Measurements from ENCODE around the gene GNB1L. TPM values are rescaled to one million over a fixed set of nuclear protein-coding genes. Genes with fewer than 3 reads are reported as not detected.

Gene GNB1L
- total RNA-seq, 5 donors from 2014 or later (not counting 1 experiment from before 2014, with no cell fraction given): 4.8 to 13.7 (median 12.9) TPM

DNA sequence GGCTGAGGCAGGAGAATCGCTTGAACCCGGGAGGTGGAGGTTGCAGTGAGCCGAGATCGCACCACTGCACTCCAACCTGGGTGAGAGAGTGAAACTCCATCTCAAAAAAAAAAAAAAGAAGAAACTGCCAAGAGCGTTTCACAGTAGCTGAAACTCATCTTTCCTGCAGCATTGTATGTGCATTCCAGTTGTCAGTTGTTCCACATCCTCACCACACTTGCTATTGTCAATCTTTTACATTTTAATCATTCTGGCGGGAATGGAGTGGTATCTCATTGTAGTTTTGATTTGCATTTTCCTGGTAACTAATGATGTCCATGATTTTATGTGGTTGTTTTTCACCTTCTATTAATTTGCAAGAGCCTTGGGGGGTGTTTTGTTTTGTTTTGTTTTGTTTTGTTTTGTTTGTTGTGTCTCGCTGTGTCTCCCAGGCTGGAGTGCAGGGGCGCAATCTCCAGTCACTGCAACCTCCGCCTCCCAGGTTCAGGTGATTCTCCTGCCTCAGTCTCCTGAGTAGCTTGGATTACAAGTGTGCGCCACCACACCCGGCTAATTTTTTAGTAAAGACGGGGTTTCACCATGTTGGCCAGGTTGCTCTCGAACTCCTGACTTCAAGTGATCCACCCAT, 8.1 kb upstream of the GNB1L start:
- no peak for ATAC-seq (replicated peaks in 1 of 4)
- ChIA-PET POLR2A (no interaction called here), CTCF (no interaction called here)

DNA sequence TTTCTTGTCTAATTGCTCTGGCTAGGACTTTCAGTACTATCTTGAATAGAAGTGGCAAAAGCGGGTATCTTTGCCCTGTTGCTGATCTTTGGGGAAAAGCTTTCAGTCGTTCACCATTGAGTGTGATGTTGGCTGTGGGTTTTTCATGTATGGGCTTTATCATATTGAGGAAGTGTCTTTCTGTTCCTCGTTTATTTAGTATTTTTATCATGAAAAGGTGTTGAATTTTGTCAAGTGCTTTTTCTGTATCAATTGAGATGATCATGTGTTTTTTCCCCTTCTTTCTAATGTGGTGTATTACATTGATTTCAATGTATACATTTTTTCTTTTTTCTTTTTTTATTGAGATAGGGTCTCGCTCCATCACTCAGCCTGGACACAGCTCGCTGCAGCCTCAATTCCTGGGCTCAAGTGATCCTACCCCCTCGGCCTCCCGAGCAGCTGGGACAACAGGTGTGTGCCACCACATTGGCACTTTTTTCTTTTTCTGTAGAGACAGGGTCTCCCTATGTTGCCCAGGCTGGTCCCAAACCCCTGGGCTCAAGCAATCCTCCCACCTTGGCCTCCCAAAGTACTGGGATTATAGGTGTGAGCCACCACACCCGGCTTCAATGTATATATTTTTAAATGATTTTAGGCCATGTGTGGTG, 5.3 kb upstream of the GNB1L start:
- Mint-ChIP-seq H3K36me3 (no peaks in the 10 kb centered on the region), H3K4me1 (peaks cover 25 to 33% (median 29%) of the 10 kb centered on the region in 3 donors), H3K27ac (peak overlapping the region; percentile 69 to 71), H3K4me3 (no peak overlapping the region), H3K9me3 (no peaks in the 10 kb centered on the region), H3K27me3 (no peaks in the 10 kb centered on the region)
- no peaks in the 10 kb centered on the region for H3K36me3 ChIP-seq (ENCODE audit: control insufficient read depth in 2 of 2, extremely low read depth in 1 of 2, insufficient read depth in 1 of 2, low read length in 1 of 2)
- H3K4me1 ChIP-seq (ENCODE audit: control insufficient read depth in 1 of 2, extremely low read depth in 1 of 2, insufficient read depth in 2 of 2, low read length in 2 of 2): peaks cover 4 to 18% of the 10 kb centered on the region in 2 experiments
- POLR2A ChIA-PET: no interaction called here
- H3K27me3 ChIP-seq (replicated peaks in 1 of 2; ENCODE audit: control insufficient read depth in 2 of 2, extremely low read depth in 1 of 2, insufficient read depth in 2 of 2, low read length in 1 of 2): no peaks in the 10 kb centered on the region
- ATAC-seq (replicated peaks in 1 of 4) (no peak), DNase-seq (no peak)
- CTCF ChIA-PET: interaction anchor here in 1 of 2 donors (0.7 kb wide), 1 partner anchor 54 kb away, joined by 4 read pairs; no protein-coding TSS in a partner anchor
- no peaks in the 10 kb centered on the region for H3K9me3 ChIP-seq
- WGBS (ENCODE audit: insufficient coverage): 100% methylated on average over 3 of the region's 8 CpGs
- no peak overlapping the region for H3K4me3 ChIP-seq (ENCODE audit: control insufficient read depth in 1 of 2, extremely low read depth in 1 of 2, low read length in 1 of 2)
- H3K27ac ChIP-seq (ENCODE audit: low read length): no peak overlapping the region

More for the DNA sequence above, 8.1 kb upstream of the GNB1L start:
- Mint-ChIP-seq H3K4me1 (peaks cover 12 to 19% (median 13%) of the 10 kb centered on the region in 3 donors), H3K9me3 (no peaks in the 10 kb centered on the region), H3K27ac (no peak overlapping the region), H3K36me3 (no peaks in the 10 kb centered on the region), H3K27me3 (no peaks in the 10 kb centered on the region), H3K4me3 (no peak overlapping the region)
- H3K4me3 ChIP-seq (ENCODE audit: control insufficient read depth in 1 of 2, extremely low read depth in 1 of 2, low read length in 1 of 2): no peak overlapping the region
- no peaks in the 10 kb centered on the region for H3K36me3 ChIP-seq (ENCODE audit: control insufficient read depth in 2 of 2, extremely low read depth in 1 of 2, insufficient read depth in 1 of 2, low read length in 1 of 2)
- DNase-seq: no peak
- no peaks in the 10 kb centered on the region for H3K9me3 ChIP-seq
- H3K27me3 ChIP-seq (replicated peaks in 1 of 2; ENCODE audit: control insufficient read depth in 2 of 2, extremely low read depth in 1 of 2, insufficient read depth in 2 of 2, low read length in 1 of 2): no peaks in the 10 kb centered on the region
- H3K4me1 ChIP-seq (ENCODE audit: control insufficient read depth in 1 of 2, extremely low read depth in 1 of 2, insufficient read depth in 2 of 2, low read length in 2 of 2): no peaks in the 10 kb centered on the region
- WGBS (ENCODE audit: insufficient coverage): 96% methylated on average over 3 of the region's 13 CpGs
- no peak overlapping the region for H3K27ac ChIP-seq (ENCODE audit: low read length)

DNA sequence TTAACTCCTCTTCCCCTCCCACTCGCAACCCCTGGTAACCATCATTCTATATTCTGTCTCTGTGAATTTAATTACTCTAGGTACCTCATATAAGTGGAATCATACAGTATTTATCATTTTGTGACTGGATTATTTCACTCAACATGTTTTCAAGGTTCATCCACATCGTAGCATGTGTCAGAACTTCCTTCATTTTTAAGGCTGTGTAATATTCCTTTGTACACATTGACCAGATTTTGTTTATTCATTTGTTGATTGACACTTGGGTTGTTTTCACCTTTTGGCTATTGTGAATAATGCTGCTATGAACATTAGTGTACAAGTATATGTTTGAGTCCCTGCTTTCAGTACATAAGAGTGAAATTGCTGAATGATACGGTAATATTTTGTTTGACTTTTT, 2.7 kb upstream of the GNB1L start:
- DNase-seq: no peak
- H3K4me3 ChIP-seq (ENCODE audit: control insufficient read depth in 1 of 2, extremely low read depth in 1 of 2, low read length in 1 of 2): no peak overlapping the region
- peaks cover 0 to 2% of the 10 kb centered on the region in 2 donors for H3K36me3 ChIP-seq (ENCODE audit: control insufficient read depth in 2 of 2, extremely low read depth in 1 of 2, insufficient read depth in 1 of 2, low read length in 1 of 2)
- Mint-ChIP-seq H3K4me1 (peaks cover 42 to 51% (median 44%) of the 10 kb centered on the region in 3 donors), H3K36me3 (no peaks in the 10 kb centered on the region), H3K27ac (peak overlapping the region; percentile 61 to 93), H3K27me3 (no peaks in the 10 kb centered on the region), H3K4me3 (no peak overlapping the region), H3K9me3 (no peaks in the 10 kb centered on the region)
- no peaks in the 10 kb centered on the region for H3K9me3 ChIP-seq
- ATAC-seq (replicated peaks in 1 of 4): no peak
- ChIA-PET POLR2A (no interaction called here), CTCF (no interaction called here)
- H3K27ac ChIP-seq (ENCODE audit: low read length): no peak overlapping the region
- peaks cover 4 to 39% of the 10 kb centered on the region in 2 experiments for H3K4me1 ChIP-seq (ENCODE audit: control insufficient read depth in 1 of 2, extremely low read depth in 1 of 2, insufficient read depth in 2 of 2, low read length in 2 of 2)
- no CpG with 5 or more reads among the region's 3 CpGs for WGBS (ENCODE audit: insufficient coverage)
- H3K27me3 ChIP-seq (replicated peaks in 1 of 2; ENCODE audit: control insufficient read depth in 2 of 2, extremely low read depth in 1 of 2, insufficient read depth in 2 of 2, low read length in 1 of 2): no peaks in the 10 kb centered on the region

- Histone ChIP-seq H3K4me1 (ENCODE audit: control insufficient read depth in 1 of 2, extremely low read depth in 1 of 2, insufficient read depth in 2 of 2, low read length in 2 of 2) (peaks cover 4 to 55% of the 10 kb centered on the region in 2 experiments), H3K27me3 (replicated peaks in 1 of 2; ENCODE audit: control insufficient read depth in 2 of 2, extremely low read depth in 1 of 2, insufficient read depth in 2 of 2, low read length in 1 of 2) (no peaks in the 10 kb centered on the region), H3K9me3 (no peaks in the 10 kb centered on the region), H3K4me3 (ENCODE audit: control insufficient read depth in 1 of 2, extremely low read depth in 1 of 2, low read length in 1 of 2) (peak overlapping the region; percentile 93 to 99), H3K36me3 (ENCODE audit: control insufficient read depth in 2 of 2, extremely low read depth in 1 of 2, insufficient read depth in 1 of 2, low read length in 1 of 2) (peaks cover 6 to 18% of the 10 kb centered on the region in 2 donors), H3K27ac (ENCODE audit: low read length) (peak overlapping the region; percentile 77)
- peaks cover 46 to 61% (median 52%) of the 10 kb centered on the region in 3 donors for H3K4me1 Mint-ChIP-seq
- H3K9me3 Mint-ChIP-seq: no peaks in the 10 kb centered on the region
- DNase-seq (peak in 16 of 35 experiments; percentile 13 to 69 (median 23)), ATAC-seq (replicated peaks in 1 of 4) (peak; percentile 18 to 30 (median 24))
- ChIA-PET POLR2A (no interaction called here), CTCF (interaction anchor here in 1 of 2 donors (1.3 to 1.5 kb wide), 2 partner anchors 11 to 36 kb away, joined by 3 to 9 read pairs; no protein-coding TSS in a partner anchor)
- WGBS (ENCODE audit: insufficient coverage): 3% methylated on average over 14 of the region's 24 CpGs
- H3K27ac Mint-ChIP-seq: peak overlapping the region; percentile 93
- peaks cover 5% of the 10 kb centered on the region for H3K36me3 Mint-ChIP-seq
- H3K27me3 Mint-ChIP-seq: no peaks in the 10 kb centered on the region
- H3K4me3 Mint-ChIP-seq: peak overlapping the region; percentile 90 to 98 (median 91)
Observed at GRCh38 chr22:19855504-19856409, 1.1 kb upstream of the GNB1L start.

- H3K4me3 Mint-ChIP-seq: peak overlapping the region; percentile 90 to 98 (median 91)
- DNase-seq: peak in 9 of 35 experiments; percentile 14 to 39 (median 23)
- peak overlapping the region; percentile 89 to 93 for H3K27ac Mint-ChIP-seq
- no peaks in the 10 kb centered on the region for H3K9me3 ChIP-seq
- peak; percentile 4 to 18 (median 10) for ATAC-seq (replicated peaks in 1 of 4)
- peaks cover 48 to 66% (median 60%) of the 10 kb centered on the region in 3 donors for H3K4me1 Mint-ChIP-seq
- H3K27ac ChIP-seq (ENCODE audit: low read length): peak overlapping the region; percentile 57
- ChIA-PET CTCF (no interaction called here), POLR2A (no interaction called here)
- no peaks in the 10 kb centered on the region for H3K27me3 ChIP-seq (replicated peaks in 1 of 2; ENCODE audit: control insufficient read depth in 2 of 2, extremely low read depth in 1 of 2, insufficient read depth in 2 of 2, low read length in 1 of 2)
- no peaks in the 10 kb centered on the region for H3K9me3 Mint-ChIP-seq
- peaks cover 10% of the 10 kb centered on the region for H3K36me3 Mint-ChIP-seq
- 1% methylated on average over 48 of the region's 49 CpGs for WGBS (ENCODE audit: insufficient coverage)
- H3K4me1 ChIP-seq (ENCODE audit: control insufficient read depth in 1 of 2, extremely low read depth in 1 of 2, insufficient read depth in 2 of 2, low read length in 2 of 2): peaks cover 4 to 63% of the 10 kb centered on the region in 2 experiments
- peak overlapping the region; percentile 93 to 99 for H3K4me3 ChIP-seq (ENCODE audit: control insufficient read depth in 1 of 2, extremely low read depth in 1 of 2, low read length in 1 of 2)
- no peaks in the 10 kb centered on the region for H3K27me3 Mint-ChIP-seq
- peaks cover 12 to 32% of the 10 kb centered on the region in 2 donors for H3K36me3 ChIP-seq (ENCODE audit: control insufficient read depth in 2 of 2, extremely low read depth in 1 of 2, insufficient read depth in 1 of 2, low read length in 1 of 2)
Observed at GRCh38 chr22:19853879-19854777, 546 bp downstream of the GNB1L start.

Data from T-cell (primary cell).